Measurements from ENCODE around the gene PTPRU. TPM values are rescaled to one million over a fixed set of nuclear protein-coding genes. Genes with fewer than 3 reads are reported as not detected.

PTPRU gene
- total and polyA plus RNA-seq, 2 of the 8 experiments (the other 6 are each of a cell fraction or from before 2014, with no cell fraction given) = 33.8 to 41.8 TPM

DNA sequence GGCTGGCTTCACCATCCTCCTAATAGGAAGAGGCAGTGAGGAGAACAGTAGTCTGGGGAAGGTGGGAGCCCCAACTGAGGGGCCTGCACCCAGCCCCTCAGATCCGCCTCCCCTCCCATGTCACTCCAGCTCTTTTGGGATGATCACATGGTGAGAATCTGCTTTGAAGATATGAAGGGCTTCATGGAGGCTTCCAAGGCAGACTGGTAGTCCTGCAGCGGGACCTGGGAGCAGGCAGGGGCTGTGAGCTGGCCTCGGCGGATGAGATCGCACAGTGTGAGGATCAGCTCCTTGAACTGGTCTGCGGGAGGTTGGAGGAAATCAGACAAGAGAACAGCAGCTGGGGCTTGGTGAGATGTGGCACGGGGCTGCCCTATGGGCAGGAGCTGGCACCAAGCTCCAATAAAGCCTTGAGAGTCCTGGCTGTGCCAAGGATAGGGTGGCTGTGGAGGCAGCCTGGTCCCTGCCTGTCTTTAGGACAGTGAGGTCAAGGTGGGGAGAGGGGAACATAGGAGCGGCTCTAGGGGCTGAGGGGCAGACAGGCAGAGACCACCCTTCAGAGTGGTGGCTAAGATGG is 42.4 kb upstream of the PTPRU start (continued):
- TF ChIP-seq, protein P1, sequence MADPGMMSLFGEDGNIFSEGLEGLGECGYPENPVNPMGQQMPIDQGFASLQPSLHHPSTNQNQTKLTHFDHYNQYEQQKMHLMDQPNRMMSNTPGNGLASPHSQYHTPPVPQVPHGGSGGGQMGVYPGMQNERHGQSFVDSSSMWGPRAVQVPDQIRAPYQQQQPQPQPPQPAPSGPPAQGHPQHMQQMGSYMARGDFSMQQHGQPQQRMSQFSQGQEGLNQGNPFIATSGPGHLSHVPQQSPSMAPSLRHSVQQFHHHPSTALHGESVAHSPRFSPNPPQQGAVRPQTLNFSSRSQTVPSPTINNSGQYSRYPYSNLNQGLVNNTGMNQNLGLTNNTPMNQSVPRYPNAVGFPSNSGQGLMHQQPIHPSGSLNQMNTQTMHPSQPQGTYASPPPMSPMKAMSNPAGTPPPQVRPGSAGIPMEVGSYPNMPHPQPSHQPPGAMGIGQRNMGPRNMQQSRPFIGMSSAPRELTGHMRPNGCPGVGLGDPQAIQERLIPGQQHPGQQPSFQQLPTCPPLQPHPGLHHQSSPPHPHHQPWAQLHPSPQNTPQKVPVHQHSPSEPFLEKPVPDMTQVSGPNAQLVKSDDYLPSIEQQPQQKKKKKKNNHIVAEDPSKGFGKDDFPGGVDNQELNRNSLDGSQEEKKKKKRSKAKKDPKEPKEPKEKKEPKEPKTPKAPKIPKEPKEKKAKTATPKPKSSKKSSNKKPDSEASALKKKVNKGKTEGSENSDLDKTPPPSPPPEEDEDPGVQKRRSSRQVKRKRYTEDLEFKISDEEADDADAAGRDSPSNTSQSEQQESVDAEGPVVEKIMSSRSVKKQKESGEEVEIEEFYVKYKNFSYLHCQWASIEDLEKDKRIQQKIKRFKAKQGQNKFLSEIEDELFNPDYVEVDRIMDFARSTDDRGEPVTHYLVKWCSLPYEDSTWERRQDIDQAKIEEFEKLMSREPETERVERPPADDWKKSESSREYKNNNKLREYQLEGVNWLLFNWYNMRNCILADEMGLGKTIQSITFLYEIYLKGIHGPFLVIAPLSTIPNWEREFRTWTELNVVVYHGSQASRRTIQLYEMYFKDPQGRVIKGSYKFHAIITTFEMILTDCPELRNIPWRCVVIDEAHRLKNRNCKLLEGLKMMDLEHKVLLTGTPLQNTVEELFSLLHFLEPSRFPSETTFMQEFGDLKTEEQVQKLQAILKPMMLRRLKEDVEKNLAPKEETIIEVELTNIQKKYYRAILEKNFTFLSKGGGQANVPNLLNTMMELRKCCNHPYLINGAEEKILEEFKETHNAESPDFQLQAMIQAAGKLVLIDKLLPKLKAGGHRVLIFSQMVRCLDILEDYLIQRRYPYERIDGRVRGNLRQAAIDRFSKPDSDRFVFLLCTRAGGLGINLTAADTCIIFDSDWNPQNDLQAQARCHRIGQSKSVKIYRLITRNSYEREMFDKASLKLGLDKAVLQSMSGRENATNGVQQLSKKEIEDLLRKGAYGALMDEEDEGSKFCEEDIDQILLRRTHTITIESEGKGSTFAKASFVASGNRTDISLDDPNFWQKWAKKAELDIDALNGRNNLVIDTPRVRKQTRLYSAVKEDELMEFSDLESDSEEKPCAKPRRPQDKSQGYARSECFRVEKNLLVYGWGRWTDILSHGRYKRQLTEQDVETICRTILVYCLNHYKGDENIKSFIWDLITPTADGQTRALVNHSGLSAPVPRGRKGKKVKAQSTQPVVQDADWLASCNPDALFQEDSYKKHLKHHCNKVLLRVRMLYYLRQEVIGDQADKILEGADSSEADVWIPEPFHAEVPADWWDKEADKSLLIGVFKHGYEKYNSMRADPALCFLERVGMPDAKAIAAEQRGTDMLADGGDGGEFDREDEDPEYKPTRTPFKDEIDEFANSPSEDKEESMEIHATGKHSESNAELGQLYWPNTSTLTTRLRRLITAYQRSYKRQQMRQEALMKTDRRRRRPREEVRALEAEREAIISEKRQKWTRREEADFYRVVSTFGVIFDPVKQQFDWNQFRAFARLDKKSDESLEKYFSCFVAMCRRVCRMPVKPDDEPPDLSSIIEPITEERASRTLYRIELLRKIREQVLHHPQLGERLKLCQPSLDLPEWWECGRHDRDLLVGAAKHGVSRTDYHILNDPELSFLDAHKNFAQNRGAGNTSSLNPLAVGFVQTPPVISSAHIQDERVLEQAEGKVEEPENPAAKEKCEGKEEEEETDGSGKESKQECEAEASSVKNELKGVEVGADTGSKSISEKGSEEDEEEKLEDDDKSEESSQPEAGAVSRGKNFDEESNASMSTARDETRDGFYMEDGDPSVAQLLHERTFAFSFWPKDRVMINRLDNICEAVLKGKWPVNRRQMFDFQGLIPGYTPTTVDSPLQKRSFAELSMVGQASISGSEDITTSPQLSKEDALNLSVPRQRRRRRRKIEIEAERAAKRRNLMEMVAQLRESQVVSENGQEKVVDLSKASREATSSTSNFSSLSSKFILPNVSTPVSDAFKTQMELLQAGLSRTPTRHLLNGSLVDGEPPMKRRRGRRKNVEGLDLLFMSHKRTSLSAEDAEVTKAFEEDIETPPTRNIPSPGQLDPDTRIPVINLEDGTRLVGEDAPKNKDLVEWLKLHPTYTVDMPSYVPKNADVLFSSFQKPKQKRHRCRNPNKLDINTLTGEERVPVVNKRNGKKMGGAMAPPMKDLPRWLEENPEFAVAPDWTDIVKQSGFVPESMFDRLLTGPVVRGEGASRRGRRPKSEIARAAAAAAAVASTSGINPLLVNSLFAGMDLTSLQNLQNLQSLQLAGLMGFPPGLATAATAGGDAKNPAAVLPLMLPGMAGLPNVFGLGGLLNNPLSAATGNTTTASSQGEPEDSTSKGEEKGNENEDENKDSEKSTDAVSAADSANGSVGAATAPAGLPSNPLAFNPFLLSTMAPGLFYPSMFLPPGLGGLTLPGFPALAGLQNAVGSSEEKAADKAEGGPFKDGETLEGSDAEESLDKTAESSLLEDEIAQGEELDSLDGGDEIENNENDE (IDR thresholded peaks at IDR 0.05; ENCODE audit: insufficient replicate concordance, low read length) = no peak
- TF ChIP-seq TAF7 (optimal IDR thresholded peaks at IDR 0.05; ENCODE audit: borderline replicate concordance, low read depth, low read length) (no peak), RBBP5 (IDR thresholded peaks at IDR 0.05; ENCODE audit: borderline replicate concordance, low read depth, low read length) (no peak), HDAC2 (IDR thresholded peaks at IDR 0.05; ENCODE audit: borderline replicate concordance in 1 of 2, low read depth in 2 of 2, low read length in 2 of 2) (no peak), ASH2L (IDR thresholded peaks at IDR 0.05; ENCODE audit: low read length) (no peak), POLR2A (IDR thresholded peaks at IDR 0.05; ENCODE audit: control extremely low read depth in 1 of 2, low read depth in 2 of 2, low read length in 2 of 2) (no peak), JUND (IDR thresholded peaks at IDR 0.05; ENCODE audit: low read length) (no peak), SUZ12 (IDR thresholded peaks at IDR 0.05; ENCODE audit: low read length) (no peak), BCL11A (IDR thresholded peaks at IDR 0.05; ENCODE audit: low read depth in 2 of 2, low read length in 2 of 2) (no peak)
- TF ChIP-seq, protein P2, sequence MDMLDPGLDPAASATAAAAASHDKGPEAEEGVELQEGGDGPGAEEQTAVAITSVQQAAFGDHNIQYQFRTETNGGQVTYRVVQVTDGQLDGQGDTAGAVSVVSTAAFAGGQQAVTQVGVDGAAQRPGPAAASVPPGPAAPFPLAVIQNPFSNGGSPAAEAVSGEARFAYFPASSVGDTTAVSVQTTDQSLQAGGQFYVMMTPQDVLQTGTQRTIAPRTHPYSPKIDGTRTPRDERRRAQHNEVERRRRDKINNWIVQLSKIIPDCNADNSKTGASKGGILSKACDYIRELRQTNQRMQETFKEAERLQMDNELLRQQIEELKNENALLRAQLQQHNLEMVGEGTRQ (IDR thresholded peaks at IDR 0.05; ENCODE audit: low read length) = no peak

All from H1 (cell line).